GM19324 (cell line): Measurements from ENCODE around the gene DDX54.
"Not testable (repeated sequence)": the region's sequence is repeated elsewhere in the genome, so short reads cannot be mapped to it uniquely, and the experiment has no call there.

Experiments
- ATAC-seq: cut with Tn5 transposase; IDR thresholded peaks from one replicate; pipeline ENCODE4 v1.9.1; 2021; ENCODE audit warnings: mild to moderate bottlenecking, moderate library complexity; ENCODE audit not compliant: unreplicated experiment, low FRiP score

DDX54 gene

GRCh38 chr12:113220593-113221180 lies 35.4 kb upstream of the DDX54 start:
- peak; percentile 3 for ATAC-seq

GRCh38 chr12:113216027-113216426 lies 30.7 kb upstream of the DDX54 start:
- no peak for ATAC-seq

- no peak for ATAC-seq
These were observed 29.7 kb upstream of the DDX54 start for GRCh38 chr12:113214895-113215400.

GRCh38 chr12:113211160-113211559 lies 25.9 kb upstream of the DDX54 start:
- ATAC-seq, result no peak

GRCh38 chr12:113208041-113208934 lies 23.0 kb upstream of the DDX54 start:
- peak; percentile 78 for ATAC-seq

GRCh38 chr12:113207613-113208040 lies 22.3 kb upstream of the DDX54 start:
- no peak for ATAC-seq

GRCh38 chr12:113206802-113207201 lies 21.5 kb upstream of the DDX54 start:
- ATAC-seq, result not testable (repeated sequence)

GRCh38 chr12:113204804-113205203 lies 19.5 kb upstream of the DDX54 start:
- ATAC-seq, result no peak

GRCh38 chr12:113203852-113204760 lies 18.8 kb upstream of the DDX54 start:
- ATAC-seq, result no peak

GRCh38 chr12:113202300-113203075 lies 17.2 kb upstream of the DDX54 start:
- ATAC-seq, result no peak

GRCh38 chr12:113201187-113202177 lies 16.2 kb upstream of the DDX54 start:
- ATAC-seq, result no peak

- no peak for ATAC-seq
These were observed 14.9 kb upstream of the DDX54 start for GRCh38 chr12:113200021-113200797.

GRCh38 chr12:113198296-113198695 lies 13.0 kb upstream of the DDX54 start:
- no peak for ATAC-seq

- ATAC-seq, result no peak
These were observed 12.3 kb upstream of the DDX54 start for GRCh38 chr12:113197518-113198077.

- no peak for ATAC-seq
These were observed 11.7 kb upstream of the DDX54 start for GRCh38 chr12:113196990-113197389.

GRCh38 chr12:113196582-113196981 lies 11.3 kb upstream of the DDX54 start:
- ATAC-seq, result no peak

- ATAC-seq, result no peak
These were observed 10.3 kb upstream of the DDX54 start for GRCh38 chr12:113195598-113195997.

- no peak for ATAC-seq
These were observed 9.7 kb upstream of the DDX54 start for GRCh38 chr12:113194971-113195391.
